GM21515 (cell line): ENCODE measurements around the gene CDH13.

Experiments
- ATAC-seq: cut with Tn5 transposase; IDR thresholded peaks from one replicate; pipeline ENCODE4 v1.9.1; 2021; ENCODE audit not compliant: unreplicated experiment

The CDH13 gene

DNA sequence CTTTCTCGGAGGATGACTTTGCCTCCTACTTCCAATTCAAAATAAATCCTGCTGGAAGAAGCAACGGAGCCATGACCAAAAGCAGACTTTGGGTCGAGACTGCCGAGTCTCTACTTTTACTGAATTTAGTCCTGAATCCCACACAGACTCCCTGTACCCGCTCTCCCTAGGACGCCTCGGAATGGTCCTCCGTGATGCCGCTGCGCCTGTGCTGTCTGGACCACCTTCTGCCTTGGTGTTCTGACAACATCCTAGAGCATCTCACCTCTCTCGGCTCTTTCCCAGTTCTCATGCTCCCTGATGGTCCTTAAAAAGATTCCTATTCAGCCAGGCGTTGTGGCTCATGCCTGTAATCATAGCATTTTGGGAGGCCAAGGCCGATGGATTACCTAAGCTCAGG lies 999.9 kb downstream of the CDH13 start:
- ATAC-seq: no peak

GRCh38 chr16:83627996-83628395 lies 1001.2 kb downstream of the CDH13 start:
- no peak for ATAC-seq

DNA sequence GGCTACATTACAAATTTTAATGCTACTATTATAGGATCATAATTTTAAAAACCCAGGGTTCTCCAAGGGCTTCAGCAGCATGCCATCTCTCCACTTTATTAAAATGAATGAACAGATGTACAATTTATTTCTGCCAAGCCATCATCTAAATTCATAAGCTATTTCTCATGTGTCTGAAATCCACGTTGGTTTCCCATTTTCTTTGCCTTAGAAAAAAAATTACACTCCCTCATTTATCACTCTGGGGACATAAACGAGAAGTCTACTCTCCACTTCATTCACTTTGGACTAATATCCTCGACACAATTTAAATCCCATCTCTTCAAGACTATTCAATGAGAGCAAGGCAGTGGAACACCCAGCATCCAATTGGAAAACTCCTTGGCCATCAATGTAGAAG lies 1002.7 kb downstream of the CDH13 start:
- ATAC-seq: no peak

DNA sequence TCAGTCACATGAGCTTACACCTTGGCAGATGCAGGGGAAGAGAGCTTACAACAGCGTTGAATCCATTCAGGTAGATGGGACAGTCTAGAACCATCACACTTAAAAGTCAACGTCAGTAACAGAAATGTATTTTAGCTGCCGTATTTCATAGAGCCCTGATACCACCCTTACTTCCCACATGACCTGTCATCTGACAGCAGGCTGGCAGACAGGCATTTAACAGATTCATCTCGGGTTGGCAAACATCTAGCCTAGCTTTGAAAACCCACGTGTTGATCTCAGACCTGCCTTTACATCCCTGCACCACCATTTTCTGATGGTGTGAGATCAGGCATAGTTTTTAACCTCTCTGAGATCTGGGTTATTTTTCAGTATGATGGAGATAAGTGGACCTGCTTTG lies 1003.1 kb downstream of the CDH13 start:
- no peak for ATAC-seq

GRCh38 chr16:83630979-83631378 lies 1004.2 kb downstream of the CDH13 start:
- no peak for ATAC-seq

- ATAC-seq: no peak
These were observed 1006.5 kb downstream of the CDH13 start for GRCh38 chr16:83633286-83633685.

- ATAC-seq: no peak
These were observed 1021.6 kb downstream of the CDH13 start for GRCh38 chr16:83648347-83648746.

- no peak for ATAC-seq
These were observed 1025.1 kb downstream of the CDH13 start for GRCh38 chr16:83651871-83652270.

DNA sequence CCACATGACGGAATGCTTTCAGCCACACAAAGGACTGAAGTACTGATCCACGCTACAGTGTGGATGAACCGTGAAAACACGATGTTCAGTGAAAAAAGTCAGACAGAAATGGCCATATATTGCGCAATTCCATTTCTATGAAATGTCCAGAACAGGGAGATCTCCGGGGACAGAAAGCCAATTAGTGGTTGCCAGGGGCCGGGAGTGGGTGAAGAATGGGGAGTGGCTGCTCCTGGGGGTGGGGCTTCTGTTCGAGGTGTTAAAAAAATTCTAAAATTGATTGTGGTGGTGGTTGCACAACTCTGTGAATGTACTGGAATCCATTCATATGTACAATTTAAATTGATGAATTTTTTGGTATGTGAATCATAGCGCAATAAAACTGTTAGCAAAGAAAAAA lies 1026.2 kb downstream of the CDH13 start:
- ATAC-seq: no peak

DNA sequence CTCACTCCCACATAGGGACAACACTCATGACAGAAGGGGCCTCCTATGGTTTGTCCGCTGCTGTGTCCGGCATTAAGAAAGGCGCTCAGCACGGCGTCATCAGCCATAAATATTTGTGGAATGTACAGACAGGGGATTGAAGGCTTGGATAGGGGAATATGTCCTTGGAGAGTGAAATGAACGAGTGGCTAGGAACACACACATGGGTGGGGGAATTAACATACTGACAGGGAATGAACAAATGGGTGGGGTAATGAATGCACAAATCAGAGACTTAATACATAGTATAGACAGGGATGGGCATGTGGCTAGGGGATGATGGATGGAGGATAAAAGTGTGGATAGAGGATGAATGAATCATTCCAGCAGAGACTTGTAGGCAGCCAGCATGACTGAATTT lies 1027.0 kb downstream of the CDH13 start:
- ATAC-seq: no peak

DNA sequence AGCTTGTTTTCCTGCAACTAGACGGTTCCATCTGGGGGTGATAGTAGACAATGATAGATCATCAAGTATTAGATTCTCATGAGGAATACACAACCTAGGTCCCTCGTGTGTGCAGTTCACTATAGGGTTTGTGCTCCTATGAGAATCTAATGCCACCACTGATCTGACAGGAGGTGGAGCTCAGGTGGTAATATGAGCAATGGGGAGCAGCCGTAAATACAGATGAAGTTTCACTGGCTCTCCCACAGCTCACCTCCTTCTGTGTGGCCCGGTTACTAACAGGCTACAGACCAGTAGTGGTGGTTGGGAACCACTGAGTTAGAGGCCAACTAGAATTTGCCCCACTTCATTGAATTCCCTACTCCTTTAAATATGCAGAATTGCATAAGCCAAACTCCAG lies 1033.5 kb downstream of the CDH13 start:
- ATAC-seq: no peak

DNA sequence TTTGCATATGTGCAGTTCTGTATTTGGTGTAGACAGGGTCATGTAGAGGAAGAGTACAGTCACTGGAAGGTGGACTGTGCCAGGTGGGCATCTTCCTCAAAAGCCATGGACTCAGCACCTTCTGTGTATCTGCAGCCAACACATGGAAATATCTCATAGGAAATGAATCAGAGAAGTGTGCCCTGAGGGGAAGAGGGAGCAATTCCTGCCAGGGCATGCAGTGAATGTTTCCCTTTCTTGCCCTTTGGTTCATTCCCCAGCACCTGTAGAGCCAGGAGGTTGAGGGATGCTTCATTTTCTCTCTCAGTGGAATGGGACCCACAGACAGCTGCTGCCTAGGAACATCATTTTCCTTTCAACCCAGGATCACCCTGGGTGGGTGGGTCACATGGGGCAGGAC lies 1034.9 kb downstream of the CDH13 start:
- ATAC-seq: no peak

DNA sequence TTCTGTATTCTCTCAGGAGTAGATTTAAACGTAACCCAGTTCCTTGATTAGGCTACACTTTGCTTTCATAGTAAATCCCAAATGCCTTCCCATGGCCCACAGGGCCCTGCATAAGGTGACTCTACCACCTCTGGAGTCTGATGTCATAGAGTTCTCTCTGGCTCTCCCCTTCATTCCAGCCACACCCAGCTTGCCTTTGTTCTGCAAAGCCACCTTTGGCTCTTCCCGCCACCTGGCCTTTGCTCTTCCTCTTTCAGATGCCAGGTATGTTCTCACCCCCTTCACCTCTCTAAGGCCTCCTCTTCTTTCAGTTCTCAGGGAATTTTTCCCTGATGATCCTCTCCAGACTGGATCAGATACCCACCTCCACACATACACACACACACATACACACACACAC lies 1039.7 kb downstream of the CDH13 start:
- no peak for ATAC-seq

- ATAC-seq: no peak
These were observed 1042.7 kb downstream of the CDH13 start for GRCh38 chr16:83669456-83669855.

- no peak for ATAC-seq
These were observed 1048.3 kb downstream of the CDH13 start for GRCh38 chr16:83674931-83675535.

- ATAC-seq: no peak
These were observed 1049.3 kb downstream of the CDH13 start for GRCh38 chr16:83676086-83676485.

DNA sequence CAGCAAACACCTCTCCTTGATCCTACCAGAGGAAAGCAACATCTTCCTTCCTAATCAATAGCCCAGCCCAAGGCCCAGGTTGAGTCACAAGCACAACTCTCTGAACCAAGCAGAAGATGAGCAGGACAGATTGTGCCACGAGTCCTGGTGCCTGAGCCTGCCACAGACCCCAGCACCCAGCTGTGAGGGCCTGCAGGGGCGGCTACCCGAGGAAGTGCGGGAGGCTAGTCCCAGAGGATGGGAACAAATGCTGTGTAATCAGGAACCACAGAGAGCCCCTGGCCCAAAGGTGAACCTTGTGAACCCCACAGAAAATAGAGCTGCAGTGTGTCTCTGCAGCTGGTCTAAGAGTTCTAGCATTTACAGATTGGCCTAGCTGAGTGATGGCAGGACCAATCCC lies 1054.2 kb downstream of the CDH13 start:
- ATAC-seq: no peak

GRCh38 chr16:83681381-83681956 lies 1054.7 kb downstream of the CDH13 start:
- no peak for ATAC-seq

DNA sequence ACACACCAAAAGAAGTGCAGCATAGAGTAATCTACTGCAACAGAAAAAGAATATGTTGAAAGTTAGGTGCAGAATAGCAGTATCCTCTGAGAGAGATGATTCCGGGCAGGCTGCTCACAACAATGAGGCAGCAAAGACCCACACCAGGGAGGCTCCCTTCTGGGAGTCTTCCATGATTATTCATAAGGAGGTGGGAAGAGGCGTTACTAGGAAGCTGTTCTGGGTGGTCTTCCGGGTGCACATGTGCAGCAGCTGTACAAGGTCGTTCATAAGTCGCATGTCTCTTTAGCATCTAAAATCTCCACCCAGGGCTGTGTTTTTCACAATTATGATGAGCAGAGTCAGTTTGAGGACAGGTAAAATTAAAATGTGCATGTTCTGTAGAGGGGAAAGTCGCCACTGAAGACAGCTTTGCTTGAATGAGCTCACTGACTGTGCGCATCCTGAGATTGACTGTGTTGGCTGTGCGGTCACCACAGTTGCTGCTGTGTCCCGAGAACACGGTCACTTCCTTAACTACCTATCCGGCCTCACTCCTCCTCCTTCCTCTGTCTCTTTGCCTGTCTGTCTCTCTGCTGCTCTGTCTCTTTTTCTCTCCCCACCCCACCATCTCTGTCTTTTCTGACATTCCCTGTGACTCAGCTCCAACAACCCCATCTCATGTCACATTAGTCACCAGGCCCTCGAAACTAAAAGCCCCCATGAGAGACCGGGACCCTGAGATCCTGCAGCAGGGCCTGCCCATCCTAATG lies 1055.5 kb downstream of the CDH13 start:
- no peak for ATAC-seq

DNA sequence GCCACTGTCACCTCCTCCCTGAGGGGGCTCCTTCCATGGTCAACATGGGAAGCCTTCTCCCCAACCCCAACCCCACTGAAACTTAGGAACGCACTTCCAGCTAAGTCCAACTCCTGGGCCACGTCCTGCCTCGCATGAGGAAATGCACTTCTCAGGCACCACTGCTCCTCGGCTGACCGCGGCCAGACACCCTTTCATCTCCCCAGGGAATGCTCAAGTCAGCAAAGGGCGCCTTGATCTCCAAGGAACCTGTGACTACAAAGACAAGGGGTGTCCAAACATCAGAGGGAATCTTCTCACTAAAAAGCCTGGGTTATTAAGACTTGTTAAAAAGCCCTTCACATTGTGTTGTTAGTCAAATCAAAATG lies 1056.1 kb downstream of the CDH13 start:
- ATAC-seq: no peak

- no peak for ATAC-seq
These were observed 1058.9 kb downstream of the CDH13 start for GRCh38 chr16:83685615-83686165.

- no peak for ATAC-seq
These were observed 1060.0 kb downstream of the CDH13 start for GRCh38 chr16:83686726-83687125.
